GM12874 (cell line): ENCODE results near the gene HRH2.

Experiments
- TF ChIP-seq, protein P1 (sequence below): IDR thresholded peaks from 2 replicates; pipeline ENCODE4 v1.5.1; 2011; ENCODE audit warnings: low read depth, mild to moderate bottlenecking, control low read depth, low read length, moderate library complexity; ENCODE audit not compliant: insufficient read depth

The HRH2 gene

DNA sequence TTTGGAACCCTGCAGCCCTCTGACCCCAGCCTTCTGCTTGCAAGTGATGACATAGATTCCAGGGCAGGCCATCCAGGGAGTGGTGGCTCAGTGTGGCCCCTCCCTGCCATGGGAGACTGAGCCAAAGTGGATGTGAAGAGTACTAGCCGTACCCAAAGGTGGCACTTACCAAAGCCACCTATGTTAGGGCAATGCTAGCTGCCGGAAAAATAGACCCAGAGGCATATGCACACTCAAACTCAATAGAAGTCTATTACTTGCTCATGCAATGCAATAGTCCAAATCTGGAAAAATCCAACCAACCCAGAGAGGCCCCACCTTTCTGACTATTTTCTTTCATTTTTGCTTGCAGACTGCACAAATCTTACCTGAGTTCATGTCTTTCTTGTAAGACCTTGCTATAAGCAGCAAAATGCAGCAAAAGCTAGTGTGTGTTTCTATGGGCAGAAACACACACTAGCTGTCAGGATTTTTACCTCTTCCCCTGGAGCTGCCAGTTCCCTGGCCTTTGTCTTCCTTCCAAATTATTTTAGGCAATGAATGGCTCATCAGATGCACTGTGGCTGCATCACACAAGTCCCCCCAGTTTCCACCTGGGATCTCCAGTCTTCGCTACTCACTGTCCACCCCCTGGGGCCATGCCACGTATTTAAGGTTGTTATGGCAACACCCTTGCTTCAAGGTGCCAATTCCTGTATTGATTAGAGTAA is 74.0 kb downstream of the HRH2 start:
- TF ChIP-seq, protein P1, sequence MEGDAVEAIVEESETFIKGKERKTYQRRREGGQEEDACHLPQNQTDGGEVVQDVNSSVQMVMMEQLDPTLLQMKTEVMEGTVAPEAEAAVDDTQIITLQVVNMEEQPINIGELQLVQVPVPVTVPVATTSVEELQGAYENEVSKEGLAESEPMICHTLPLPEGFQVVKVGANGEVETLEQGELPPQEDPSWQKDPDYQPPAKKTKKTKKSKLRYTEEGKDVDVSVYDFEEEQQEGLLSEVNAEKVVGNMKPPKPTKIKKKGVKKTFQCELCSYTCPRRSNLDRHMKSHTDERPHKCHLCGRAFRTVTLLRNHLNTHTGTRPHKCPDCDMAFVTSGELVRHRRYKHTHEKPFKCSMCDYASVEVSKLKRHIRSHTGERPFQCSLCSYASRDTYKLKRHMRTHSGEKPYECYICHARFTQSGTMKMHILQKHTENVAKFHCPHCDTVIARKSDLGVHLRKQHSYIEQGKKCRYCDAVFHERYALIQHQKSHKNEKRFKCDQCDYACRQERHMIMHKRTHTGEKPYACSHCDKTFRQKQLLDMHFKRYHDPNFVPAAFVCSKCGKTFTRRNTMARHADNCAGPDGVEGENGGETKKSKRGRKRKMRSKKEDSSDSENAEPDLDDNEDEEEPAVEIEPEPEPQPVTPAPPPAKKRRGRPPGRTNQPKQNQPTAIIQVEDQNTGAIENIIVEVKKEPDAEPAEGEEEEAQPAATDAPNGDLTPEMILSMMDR = no peak

DNA sequence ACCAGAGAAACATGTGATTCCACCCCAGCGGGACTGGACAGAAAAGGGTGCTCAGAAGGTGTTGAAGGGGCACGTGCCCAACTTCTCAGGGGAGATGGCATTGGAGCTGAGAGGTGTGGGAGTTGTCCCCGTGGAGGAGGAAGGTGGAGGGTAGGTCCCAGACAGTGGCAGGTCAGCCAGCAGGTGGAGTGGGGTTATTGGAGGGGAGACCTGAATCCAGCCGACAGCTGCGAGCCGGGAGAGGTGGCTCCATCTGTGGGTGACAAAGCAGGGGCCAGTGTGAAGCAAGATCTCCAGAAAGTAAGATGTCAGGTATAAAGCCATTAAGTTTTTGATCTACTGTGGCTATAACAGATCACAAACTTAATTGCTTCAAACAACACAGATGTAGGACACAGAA is 75.1 kb downstream of the HRH2 start:
- TF ChIP-seq, protein P1 = no peak

DNA sequence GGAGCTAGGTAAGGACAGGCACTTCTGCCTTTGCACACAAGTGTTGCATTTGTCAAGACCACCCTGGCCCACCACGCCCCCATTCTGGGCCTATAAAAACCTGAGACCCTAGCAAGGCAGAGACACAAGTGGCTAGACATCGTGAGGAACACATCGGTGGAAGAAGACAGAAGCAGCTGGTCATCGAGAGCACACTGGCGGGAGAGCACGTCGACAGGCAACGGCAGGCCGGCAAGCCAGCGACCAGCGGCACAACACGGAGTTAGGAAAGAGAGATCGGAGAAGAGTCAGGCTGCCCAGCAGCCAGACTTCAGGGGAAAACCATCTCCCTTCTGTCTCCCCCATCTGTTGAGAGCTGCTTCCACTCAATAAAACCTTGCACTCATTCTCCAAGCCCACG is 76.1 kb downstream of the HRH2 start:
- TF ChIP-seq, protein P1 = no peak

DNA sequence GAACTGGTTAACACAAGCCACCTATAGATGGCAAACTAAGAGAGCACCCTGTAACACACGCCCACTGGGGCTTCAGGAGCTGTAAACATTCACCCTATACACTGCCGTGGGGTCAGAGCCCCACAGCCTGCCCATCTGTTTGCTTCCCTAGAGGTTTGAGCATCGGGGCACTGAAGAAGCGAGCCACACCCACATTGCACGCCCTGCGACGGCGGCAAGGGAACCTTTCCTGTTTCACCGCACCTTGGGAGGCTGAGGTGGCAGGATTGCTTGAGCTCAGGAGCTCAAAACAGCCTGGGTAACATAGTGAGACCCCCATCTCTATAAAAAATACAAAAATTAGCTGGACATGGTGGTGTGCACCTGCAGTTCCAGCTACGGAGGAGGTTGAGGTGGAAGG is 76.6 kb downstream of the HRH2 start:
- TF ChIP-seq, protein P1 = no peak

DNA sequence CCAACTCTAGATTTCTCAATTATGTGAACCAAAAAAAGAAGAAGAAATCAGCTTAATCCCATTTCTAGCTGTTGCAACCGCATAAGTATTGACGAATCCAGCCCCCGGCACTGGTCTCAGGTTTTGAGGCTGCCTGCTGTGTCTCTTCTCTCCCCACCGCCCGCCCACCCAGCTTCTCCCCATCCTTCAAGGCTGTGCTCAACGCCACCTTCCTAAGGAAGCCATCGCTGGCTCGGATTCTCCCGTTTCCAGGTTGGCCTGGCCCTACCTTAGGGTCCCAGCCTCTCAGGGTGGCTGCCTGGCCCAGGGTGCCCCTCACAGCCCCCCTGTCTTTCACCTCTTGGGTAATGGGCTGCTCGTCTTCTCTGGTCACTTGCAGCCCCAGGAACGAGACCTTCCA is 77.8 kb downstream of the HRH2 start:
- TF ChIP-seq, protein P1 = no peak

DNA sequence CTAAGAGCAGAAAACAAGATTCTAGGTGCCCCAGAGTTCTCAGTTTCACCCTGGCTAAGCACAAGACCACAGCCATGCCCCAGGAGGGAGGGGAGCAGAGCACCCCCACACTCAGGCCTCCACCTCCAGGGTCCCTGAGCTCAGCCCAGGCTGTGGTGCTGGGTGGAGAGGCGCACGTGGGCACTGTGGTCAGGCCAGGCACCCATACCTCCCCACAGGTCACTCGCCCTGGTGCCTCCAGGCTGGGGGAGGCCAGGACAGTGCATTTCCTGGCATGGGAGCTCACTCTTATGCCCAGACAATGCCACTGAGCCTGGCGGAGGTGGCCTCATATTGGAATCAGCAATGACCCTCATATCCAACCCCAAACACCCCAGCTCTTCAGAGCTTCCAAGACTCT is 78.8 kb downstream of the HRH2 start:
- TF ChIP-seq, protein P1 = no peak

DNA sequence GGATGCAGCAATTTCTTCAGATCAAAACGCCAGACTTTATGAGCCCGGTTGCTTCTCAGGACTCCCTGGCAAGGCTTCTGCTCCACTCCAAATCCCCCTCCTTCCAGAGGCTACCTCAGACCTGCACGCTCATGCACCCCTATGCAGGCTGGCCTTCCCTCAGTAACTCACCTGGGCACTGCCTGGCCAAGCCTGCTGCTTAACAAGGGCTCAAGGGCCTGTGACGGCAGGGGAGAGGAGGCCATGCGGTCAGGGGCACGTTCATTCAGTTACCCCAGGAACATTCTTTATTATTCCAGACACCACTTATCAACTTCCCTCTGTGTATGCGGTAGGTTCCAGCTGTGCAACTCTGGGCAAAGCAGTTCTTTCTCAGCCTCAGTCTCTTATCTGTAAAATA is 79.6 kb downstream of the HRH2 start:
- TF ChIP-seq, protein P1 = no peak

DNA sequence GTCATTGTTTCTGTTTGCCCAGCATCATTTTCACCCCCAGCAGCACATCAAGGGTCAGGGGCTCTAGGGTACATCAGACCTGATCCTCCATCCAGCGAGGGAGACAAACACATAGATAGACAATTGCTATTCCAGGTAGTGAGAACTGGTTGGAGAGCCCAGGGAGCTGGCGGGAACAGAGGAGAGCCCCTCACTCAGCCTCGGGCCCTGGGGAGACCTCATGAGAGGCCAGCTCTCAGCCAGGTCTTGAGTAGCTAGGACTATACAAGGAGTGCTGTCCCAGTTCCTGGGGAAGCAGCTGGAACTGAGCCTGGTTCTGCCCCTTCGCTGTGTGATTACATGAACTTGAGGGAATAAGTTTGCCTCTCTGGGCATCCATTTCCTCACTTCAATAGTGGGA is 80.3 kb downstream of the HRH2 start:
- TF ChIP-seq, protein P1 = no peak
